Measurements from ENCODE around the gene HSH2D. TPM values are rescaled to one million over a fixed set of nuclear protein-coding genes. Genes with fewer than 3 reads are reported as not detected.

HSH2D gene
- total RNA-seq, 1 experiment from 2014 or later, result 0.49 TPM

DNA sequence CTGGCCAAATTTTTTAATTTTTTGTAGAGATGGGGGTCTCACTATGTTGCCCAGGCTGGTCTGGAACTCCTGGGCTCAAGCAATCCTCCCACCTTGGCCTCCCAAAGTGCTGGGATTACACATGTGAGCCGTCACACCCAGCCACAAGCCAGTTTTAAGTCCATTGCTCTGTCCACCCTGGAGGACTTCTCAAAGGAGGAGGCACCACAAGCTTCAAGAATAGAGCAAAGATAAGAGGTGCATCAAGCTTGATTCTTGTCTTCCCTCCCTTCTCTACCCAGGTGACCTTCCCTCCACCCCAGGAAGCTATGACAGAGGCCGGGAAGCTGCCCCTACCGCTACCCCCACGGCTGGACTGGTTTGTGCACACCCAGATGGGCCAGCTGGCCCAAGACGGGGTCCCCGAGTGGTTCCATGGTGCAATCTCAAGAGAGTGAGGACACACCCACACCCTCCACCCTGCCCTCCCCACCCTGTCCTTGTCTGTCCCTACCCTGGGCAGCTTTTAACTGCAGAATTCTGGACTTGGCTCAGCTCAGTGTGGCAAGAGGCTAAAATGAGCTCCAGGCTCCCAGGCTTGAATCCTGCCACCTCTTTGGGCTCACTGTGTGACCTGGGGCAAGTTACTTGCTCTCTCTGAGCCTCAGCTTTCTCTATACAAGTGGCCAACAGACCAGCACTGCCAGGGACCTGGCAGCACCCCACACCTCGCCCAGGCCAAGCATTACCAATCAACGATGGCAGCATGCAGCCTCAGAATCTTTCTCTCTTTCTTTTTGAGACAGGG lies 5.2 kb downstream of the HSH2D start:
- ChIA-PET CTCF (interaction anchor here (1.2 kb wide), 1 partner anchor 86 kb away, joined by 3 read pairs; no protein-coding TSS in a partner anchor), POLR2A (no interaction called here)
- no peaks in the 10 kb centered on the region for H3K9me3 Mint-ChIP-seq (ENCODE audit: unreplicated experiment)
- H3K27me3 Mint-ChIP-seq (ENCODE audit: insufficient read depth, unreplicated experiment), result no peaks in the 10 kb centered on the region
- TF ChIP-seq, protein P1, sequence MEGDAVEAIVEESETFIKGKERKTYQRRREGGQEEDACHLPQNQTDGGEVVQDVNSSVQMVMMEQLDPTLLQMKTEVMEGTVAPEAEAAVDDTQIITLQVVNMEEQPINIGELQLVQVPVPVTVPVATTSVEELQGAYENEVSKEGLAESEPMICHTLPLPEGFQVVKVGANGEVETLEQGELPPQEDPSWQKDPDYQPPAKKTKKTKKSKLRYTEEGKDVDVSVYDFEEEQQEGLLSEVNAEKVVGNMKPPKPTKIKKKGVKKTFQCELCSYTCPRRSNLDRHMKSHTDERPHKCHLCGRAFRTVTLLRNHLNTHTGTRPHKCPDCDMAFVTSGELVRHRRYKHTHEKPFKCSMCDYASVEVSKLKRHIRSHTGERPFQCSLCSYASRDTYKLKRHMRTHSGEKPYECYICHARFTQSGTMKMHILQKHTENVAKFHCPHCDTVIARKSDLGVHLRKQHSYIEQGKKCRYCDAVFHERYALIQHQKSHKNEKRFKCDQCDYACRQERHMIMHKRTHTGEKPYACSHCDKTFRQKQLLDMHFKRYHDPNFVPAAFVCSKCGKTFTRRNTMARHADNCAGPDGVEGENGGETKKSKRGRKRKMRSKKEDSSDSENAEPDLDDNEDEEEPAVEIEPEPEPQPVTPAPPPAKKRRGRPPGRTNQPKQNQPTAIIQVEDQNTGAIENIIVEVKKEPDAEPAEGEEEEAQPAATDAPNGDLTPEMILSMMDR (IDR thresholded peaks at IDR 0.05; ENCODE audit: unreplicated experiment), result no peak
- intact Hi-C loops (cut with micrococcal nuclease), result no loop called here
- BruUV-seq (replicated peaks), result no TSS peak
- H3K4me1 Mint-ChIP-seq (ENCODE audit: insufficient read depth, unreplicated experiment), result peaks cover 5% of the 10 kb centered on the region
- no peaks in the 10 kb centered on the region for H3K36me3 Mint-ChIP-seq (ENCODE audit: insufficient read depth, unreplicated experiment)
- H3K4me3 Mint-ChIP-seq (ENCODE audit: unreplicated experiment), result no peak overlapping the region
- DNase-seq (ENCODE audit: unreplicated experiment), result no peak
- no peak overlapping the region for H3K27ac Mint-ChIP-seq (ENCODE audit: low read depth, unreplicated experiment)

DNA sequence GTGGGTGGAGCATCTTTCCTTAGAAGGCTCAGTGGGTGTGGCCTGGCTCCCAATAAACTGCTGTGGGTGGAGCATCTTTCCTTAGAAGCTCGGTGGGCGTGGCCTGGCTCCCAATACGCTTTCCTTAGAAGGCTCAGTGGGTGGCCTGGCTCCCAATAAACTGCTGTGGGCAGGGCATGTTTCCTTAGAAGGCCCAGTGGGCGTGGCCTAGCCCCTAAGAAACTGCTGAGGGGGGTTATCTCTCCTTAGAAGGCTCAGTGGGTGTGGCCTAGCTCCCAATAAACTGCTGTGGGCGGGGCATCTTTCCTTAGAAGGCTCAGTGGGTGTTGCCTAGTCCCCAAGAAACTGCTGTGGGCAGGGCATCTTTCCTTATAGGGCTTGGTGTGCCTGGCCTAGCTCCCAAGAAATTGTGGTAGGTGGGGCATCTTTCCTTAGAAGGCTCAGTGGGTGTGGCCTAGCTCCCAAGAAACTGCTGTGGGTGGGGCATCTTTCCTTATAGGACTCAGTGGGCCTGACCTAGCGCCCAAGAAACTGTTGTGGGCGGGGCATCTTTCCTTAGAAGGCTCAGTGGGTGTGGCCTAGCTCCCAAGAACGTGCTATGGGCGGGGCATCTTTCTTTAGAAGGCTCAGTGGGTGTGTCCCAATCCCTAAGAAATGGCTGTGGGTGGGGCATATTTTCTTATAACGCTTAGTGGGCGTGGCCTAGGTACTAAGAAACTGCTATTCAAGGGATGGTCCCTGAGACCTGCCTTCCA lies 10.3 kb downstream of the HSH2D start:
- CTCF ChIA-PET, result interaction anchor here (0.6 to 0.7 kb wide), 2 partner anchors 32 to 1320 kb away, joined by 3 read pairs; partner anchors contain the start of gene FAM32A
- intact Hi-C loops (cut with micrococcal nuclease), result no loop called here
- no peak overlapping the region for H3K27ac Mint-ChIP-seq (ENCODE audit: low read depth, unreplicated experiment)
- TF ChIP-seq, protein P1 (IDR thresholded peaks at IDR 0.05; ENCODE audit: unreplicated experiment), result no peak
- no peaks in the 10 kb centered on the region for H3K9me3 Mint-ChIP-seq (ENCODE audit: unreplicated experiment)
- no peak for DNase-seq (ENCODE audit: unreplicated experiment)
- H3K27me3 Mint-ChIP-seq (ENCODE audit: insufficient read depth, unreplicated experiment), result no peaks in the 10 kb centered on the region
- no TSS peak for BruUV-seq (replicated peaks)
- H3K4me3 Mint-ChIP-seq (ENCODE audit: unreplicated experiment), result no peak overlapping the region
- H3K4me1 Mint-ChIP-seq (ENCODE audit: insufficient read depth, unreplicated experiment), result no peaks in the 10 kb centered on the region
- POLR2A ChIA-PET, result no interaction called here
- no peaks in the 10 kb centered on the region for H3K36me3 Mint-ChIP-seq (ENCODE audit: insufficient read depth, unreplicated experiment)

DNA sequence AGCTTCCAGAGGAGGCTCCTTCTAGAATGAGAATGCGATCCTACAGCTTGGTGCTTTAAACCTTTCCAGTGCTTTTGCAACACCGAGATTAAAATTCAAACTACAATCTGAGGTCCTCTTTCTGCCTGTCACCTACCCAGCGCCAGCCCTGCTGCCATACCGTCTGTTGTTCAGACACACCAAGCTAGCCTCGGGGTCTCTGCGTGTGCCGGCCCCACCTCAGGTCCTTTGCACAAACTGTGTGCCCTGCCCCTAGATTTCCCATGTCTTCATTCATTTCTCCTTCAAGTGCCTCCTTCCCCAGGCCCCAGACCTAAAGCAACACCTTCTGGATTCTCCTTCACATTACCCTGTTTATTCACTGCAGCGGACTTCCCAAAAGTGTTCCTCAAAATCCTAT lies 11.1 kb downstream of the HSH2D start:
- TF ChIP-seq, protein P1 (IDR thresholded peaks at IDR 0.05; ENCODE audit: unreplicated experiment), result no peak
- no peak overlapping the region for H3K4me3 Mint-ChIP-seq (ENCODE audit: unreplicated experiment)
- DNase-seq (ENCODE audit: unreplicated experiment), result no peak
- no TSS peak for BruUV-seq (replicated peaks)
- ChIA-PET POLR2A (no interaction called here), CTCF (interaction anchor here (0.6 kb wide), 1 partner anchor 31 kb away, joined by 3 read pairs; the partner anchor contains the start of gene FAM32A)
- no peaks in the 10 kb centered on the region for H3K4me1 Mint-ChIP-seq (ENCODE audit: insufficient read depth, unreplicated experiment)
- intact Hi-C loops (cut with micrococcal nuclease), result no loop called here
- no peak overlapping the region for H3K27ac Mint-ChIP-seq (ENCODE audit: low read depth, unreplicated experiment)
- H3K9me3 Mint-ChIP-seq (ENCODE audit: unreplicated experiment), result no peaks in the 10 kb centered on the region
- H3K27me3 Mint-ChIP-seq (ENCODE audit: insufficient read depth, unreplicated experiment), result no peaks in the 10 kb centered on the region
- no peaks in the 10 kb centered on the region for H3K36me3 Mint-ChIP-seq (ENCODE audit: insufficient read depth, unreplicated experiment)

DNA sequence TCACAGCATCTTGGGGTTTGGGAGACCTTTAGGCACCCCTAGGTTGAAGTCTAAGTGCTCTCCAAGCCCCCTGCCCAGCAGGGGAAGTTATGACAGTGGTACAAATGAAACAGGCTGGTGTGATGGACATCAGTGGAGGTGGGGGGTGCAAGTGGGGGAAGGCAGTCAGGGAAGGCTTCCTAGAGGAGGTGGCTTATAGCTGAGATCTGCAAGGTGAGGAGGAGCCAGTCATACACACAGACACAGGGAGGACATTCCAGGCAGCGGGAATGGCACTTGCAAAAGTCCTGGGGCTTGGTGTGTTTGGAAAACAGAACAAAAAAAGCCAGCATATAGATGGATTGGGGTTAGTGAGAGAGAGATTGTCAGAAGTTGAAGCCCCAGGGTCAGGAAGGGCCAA lies 11.6 kb downstream of the HSH2D start:
- TF ChIP-seq, protein P1 (IDR thresholded peaks at IDR 0.05; ENCODE audit: unreplicated experiment), result no peak
- Mint-ChIP-seq H3K9me3 (ENCODE audit: unreplicated experiment) (no peaks in the 10 kb centered on the region), H3K4me3 (ENCODE audit: unreplicated experiment) (no peak overlapping the region), H3K4me1 (ENCODE audit: insufficient read depth, unreplicated experiment) (no peaks in the 10 kb centered on the region), H3K27ac (ENCODE audit: low read depth, unreplicated experiment) (no peak overlapping the region), H3K27me3 (ENCODE audit: insufficient read depth, unreplicated experiment) (no peaks in the 10 kb centered on the region), H3K36me3 (ENCODE audit: insufficient read depth, unreplicated experiment) (no peaks in the 10 kb centered on the region)
- no peak for DNase-seq (ENCODE audit: unreplicated experiment)
- ChIA-PET POLR2A (no interaction called here), CTCF (interaction anchor here (0.6 to 0.7 kb wide), 2 partner anchors 594 to 1059 kb away, joined by 4 to 6 read pairs; no protein-coding TSS in a partner anchor)
- no TSS peak for BruUV-seq (replicated peaks)
- intact Hi-C loops (cut with micrococcal nuclease), result no loop called here

Measured in MCF 10A (cell line).